Activated naive CD4-positive, alpha-beta T cell (primary cell): Measurements from ENCODE around the gene PPP1R16B.

Source experiments
- DNase-seq, 4 experiments: peaks; one replicate each; lab custom pipeline; 2025; lab: John Stamatoyannopoulos, UW

PPP1R16B gene

GRCh38 chr20:38877483-38877882 lies 72.0 kb downstream of the PPP1R16B start:
- DNase-seq: no peak

- DNase-seq: no peak
Measured at GRCh38 chr20:38878866-38879265, 73.4 kb downstream of the PPP1R16B start.

DNA sequence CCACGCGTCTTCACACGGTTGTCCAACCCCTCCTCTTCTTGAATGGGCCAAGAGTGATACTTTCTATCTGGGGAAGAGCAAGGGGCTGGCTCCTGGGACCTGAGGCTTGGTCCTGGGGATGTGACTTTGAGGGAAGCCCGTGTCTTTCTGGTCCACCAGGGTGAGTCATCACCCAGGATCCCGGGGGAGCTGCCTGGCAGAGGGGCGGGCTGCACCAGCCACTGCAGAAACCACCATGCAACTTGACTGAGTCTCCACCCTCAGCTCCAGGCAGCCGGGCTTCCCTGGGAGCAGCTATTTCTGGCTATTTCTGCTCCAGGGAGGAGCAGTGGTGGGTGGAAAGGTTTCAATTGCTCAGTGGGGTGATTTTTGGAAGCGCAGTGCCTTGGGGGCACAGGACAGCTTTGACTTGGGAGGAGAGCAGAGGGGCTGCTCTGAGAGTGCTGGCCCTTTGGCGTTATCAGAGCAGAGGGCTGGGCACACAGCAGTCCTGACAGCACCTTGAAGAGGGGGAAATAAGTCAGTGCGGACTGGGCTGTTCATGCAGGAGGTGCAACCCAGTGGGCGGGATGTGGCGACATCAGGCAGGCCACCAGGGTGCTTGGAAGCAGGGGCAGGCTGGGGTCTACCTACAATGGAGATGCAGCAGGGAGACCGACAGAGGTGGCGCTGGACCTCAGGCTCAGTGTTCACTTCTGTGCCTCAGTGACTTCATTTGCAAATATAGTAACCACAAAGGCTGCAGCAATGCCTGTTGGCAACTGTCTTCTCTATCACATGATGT lies 75.6 kb downstream of the PPP1R16B start:
- DNase-seq: no peak

DNA sequence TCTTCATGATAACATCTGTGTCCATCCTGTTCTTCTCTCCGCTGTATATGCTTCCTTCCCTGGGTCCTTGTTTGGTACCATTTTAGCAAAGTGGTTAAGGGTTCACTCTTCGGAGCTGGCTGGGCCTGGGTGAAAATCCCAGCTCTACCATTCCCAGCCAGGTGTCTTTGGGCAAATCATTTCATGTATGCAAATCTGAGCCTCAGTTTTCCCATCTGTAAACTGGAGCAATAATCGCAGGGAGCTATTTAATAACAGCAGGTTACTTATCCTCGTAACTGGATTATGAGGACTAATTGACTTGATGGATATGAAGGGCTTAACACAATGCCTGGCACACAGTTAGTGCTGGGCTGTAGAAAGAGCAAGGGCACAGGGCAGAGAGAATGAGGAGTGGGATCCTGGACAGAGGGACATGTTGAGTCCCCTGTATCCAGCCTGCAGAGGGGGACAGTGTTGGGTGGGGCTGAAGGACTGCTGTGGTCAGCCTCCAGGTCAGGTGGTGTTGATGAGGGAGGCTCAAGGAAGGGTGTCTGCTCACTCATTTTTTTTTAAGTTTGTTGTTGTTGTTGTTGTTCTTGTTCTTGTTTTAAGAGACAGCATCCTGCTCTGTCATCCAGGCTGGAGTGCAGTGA lies 76.4 kb downstream of the PPP1R16B start:
- DNase-seq: no peak

GRCh38 chr20:38882600-38882999 lies 77.1 kb downstream of the PPP1R16B start:
- no peak for DNase-seq

DNA sequence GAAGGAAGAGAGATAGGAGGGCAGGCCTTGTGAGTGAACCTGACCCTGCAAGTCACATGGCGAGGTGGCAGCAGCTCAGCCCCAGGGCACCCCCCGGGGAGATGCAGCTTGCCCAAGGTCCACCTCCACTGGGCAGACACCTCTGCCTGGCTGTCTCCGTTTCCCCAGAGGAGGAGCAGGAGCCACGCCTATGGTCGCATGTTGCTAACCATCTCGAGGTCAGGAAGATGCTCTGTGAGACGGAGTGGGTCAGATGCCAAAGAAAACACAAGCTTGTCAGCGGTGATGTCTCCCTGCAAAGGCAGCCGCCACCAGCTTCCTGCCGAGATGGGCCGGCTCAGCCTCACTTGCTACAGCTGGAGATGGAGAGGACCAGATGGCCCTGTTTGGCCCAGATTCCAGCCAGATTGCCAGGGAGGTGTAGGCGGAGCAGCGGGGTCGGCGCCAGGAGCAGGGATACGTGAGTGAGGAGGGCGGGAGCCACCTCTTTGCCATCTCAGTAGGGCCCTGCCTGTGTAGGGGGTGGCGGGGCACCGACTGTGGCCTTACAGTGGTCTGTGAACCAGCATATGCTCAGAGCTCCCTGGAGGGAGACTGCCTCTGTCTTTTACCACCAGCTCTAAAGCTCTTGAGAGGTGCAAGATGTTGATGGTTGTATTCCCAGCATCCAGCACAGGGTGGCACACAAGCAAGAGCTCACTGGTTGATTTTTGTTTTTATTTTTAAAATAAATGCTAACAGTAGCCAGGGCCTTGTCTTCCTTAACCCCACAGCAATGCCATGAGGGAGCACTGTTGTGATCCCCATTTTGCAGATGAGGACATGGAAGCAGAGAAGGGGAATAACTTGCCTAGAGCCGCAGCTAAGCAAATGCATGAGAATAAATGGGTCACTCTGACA lies 77.8 kb downstream of the PPP1R16B start:
- DNase-seq: no peak

DNA sequence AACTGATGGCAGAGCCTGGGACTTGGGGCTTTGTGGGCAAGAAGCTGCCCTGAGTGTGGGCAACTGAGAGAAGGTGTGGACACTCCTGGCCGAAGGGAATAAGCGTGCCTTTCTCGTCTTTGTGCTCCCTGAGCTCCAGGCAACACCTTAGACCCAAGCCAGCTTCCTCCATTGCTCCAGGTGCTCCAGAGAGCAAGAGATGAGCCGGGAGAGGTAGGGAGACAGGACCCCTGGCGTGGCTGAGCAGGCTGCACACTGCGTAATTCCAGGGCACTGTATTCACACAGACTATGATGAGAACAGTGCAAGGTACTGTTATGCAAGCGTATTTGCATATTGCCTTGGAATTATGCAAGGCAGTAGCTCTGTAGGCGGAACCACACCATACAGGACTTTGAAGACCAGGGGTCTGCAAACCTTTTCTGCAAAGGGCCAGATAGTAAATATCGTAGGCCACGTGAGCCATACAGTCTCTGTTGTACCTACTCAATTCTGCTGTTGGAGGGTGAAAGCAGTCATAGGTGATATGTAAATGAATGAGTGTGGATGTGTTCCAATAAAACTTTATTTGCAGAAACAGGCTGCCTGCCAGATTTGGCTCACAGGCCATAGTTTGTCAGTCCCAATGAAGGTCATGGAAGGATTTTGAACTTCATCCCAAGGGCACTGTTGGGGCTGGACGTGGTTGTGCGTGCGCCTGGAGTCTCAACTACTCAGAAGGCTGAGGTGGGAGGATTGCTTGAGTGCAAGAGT lies 78.7 kb downstream of the PPP1R16B start:
- DNase-seq: no peak

- DNase-seq: no peak
Measured at GRCh38 chr20:38885357-38885756, 79.9 kb downstream of the PPP1R16B start.

DNA sequence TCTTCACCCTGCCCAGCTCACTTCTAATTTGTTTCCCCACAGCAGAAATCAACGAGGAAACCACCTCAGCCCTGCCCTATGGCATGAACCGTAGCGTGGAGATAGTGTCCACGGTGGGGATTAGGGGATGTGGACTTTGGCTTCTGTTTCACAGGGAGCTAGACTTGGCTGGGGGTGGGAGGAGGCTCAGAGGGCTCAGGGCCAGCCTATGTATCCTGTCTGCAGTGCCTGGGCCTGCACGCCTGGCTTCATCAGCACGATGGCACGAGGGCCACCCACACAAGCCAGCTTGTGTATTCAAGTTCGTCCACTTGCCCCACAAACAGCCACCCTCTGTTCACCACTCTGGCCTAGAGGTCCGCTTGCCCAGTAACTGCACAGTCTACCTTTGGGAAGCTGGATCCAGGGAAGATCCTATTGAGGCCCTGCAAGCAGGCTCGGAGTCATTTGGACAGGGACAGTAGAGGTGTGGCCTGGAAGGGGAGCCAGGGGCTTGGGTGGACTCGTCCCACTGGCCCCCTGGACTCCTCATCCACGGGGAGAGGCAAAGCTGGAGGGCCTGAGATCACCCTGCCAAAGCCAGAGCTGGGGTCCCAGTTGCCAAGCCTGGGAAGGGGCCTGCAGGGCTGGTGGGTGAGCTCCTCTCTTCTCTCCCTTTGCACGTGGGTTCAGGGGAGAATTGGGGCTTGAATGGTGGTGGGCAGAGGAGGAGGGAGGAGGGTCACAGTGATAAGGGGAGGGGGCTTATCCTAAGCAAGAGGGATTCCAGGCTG lies 82.7 kb downstream of the PPP1R16B start:
- DNase-seq: no peak

DNA sequence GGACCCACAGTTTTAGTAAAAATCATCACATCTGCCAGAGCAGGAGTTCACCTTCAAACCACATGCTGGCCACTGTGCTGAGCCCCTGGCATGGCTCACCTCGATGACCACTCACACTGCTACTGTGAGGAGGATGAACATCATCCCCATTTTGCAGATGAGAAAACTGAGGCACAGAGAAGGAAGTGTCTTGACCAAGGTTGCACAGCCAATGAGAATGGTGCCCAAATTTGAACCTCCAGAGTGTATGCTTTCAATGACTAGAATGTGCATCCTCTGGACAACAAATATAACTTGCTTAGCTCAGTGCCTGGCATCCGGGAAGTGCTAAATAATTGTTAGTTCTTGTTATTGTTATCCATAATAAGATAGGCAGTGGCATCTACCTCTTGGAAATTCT lies 83.6 kb downstream of the PPP1R16B start:
- DNase-seq: no peak

DNA sequence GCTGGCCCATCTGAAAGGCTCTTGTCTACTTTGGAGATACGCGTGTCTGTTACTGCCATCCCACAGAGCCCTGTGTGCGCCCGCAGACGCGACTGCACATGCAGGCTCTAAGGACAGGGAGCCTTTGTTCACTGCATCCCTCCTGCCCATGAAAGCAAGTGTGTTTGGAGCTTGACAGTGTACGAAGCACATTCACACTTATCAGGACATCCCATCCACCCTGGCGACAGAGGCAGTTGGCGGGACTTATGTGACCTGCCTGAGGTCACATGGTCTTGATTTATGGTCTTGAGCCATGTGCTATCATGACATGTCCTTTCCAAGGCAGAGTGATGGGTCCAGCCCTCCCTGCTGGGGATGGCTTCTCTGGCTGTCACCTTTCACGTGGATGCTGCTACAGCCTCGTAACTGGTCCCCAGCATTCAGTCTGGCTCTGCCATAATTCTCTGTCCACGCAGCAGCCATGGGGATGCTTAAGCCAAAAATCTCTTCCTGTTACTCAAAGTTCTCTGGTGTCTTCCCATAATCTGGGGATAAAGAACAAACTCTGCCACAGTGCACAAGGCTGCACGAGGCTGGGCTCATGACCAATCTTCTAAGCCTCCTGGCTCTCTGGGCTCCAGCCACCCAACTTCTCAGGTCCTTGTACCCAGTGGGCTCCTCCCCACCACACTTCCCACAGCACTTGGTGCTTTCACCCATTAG lies 84.4 kb downstream of the PPP1R16B start:
- no peak for DNase-seq

DNA sequence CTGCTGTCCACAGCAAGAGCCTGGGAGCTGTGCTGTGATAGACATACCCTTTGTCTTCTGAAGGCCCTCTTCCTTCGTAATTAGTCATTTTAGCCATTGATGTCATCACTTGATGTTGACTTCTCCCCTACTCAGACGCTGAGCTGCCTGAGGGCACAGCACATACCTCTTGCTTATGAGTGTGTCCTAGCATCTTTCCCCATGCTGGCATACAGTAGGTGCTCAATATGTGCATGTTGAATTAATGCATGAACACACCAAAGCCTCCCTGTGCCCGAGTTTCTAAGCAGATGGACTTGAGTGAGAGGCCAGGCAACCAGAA lies 85.0 kb downstream of the PPP1R16B start:
- no peak for DNase-seq

GRCh38 chr20:38892091-38892981 lies 86.8 kb downstream of the PPP1R16B start:
- DNase-seq: no peak

GRCh38 chr20:38893056-38893564 lies 87.6 kb downstream of the PPP1R16B start:
- DNase-seq: no peak

GRCh38 chr20:38893565-38894090 lies 88.1 kb downstream of the PPP1R16B start:
- DNase-seq: peak; percentile 54 to 78 (median 70)

- no peak for DNase-seq
Measured at GRCh38 chr20:38894091-38894847, 88.8 kb downstream of the PPP1R16B start.

- DNase-seq: no peak
Measured at GRCh38 chr20:38895098-38895949, 89.8 kb downstream of the PPP1R16B start.
